ENCODE measurements around the gene RRP15. TPM values are rescaled to one million over a fixed set of nuclear protein-coding genes. Genes with fewer than 3 reads are reported as not detected.

The RRP15 gene
- total and polyA plus RNA-seq, 2 of the 13 experiments (the other 11 are each of a cell fraction or from before 2014, with no cell fraction given), result 2.1 to 37.5 TPM

DNA sequence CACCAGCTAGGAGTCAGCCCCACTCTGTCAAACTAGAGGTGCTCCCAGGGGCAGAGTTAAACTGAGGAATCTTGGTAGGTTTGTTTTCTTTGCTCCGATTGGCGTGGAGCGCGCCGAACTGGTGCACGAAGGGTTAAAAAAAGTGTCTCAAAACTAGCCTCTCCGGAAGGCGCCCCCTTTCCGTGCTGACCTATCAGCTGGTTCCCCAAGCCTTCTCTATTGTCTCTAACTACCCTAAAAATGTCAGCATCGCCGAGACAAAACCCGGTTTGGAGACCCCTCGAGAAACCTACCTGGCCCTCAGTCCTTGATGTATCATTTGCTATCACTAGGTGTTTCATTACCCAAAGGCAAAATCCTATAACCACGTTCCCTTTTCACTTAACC is 62.2 kb downstream of the RRP15 start:
- Histone ChIP-seq H3K36me3 (replicated peaks in 1 of 2; ENCODE audit: control insufficient read depth in 1 of 2, insufficient read depth in 2 of 2, low read length in 2 of 2) (no peaks in the 10 kb centered on the region), H3K4me1 (ENCODE audit: insufficient read depth, low read length) (peaks cover 29% of the 10 kb centered on the region), H3K9me3 (ENCODE audit: low read length) (no peaks in the 10 kb centered on the region), H3K4me3 (replicated peaks in 1 of 3; ENCODE audit: insufficient read depth in 1 of 3, low read depth in 2 of 3, low read length in 3 of 3) (peak overlapping the region in 1 of 3 experiments; percentile 56; a peak in 1 of 6 replicates), H3K27me3 (ENCODE audit: control insufficient read depth in 1 of 2, insufficient read depth in 2 of 2, low read length in 2 of 2) (peaks cover 2 to 41% of the 10 kb centered on the region in 2 experiments; a peak in 3 of 5 replicates), H3K9ac (ENCODE audit: insufficient read depth, low read depth, low read length) (no peak overlapping the region), H3K4me2 (ENCODE audit: low read depth, low read length) (peak overlapping the region; percentile 96), H4K20me1 (ENCODE audit: insufficient read depth, low read length) (no peaks in the 10 kb centered on the region), H2AFZ (ENCODE audit: low read length) (no peak overlapping the region), H3K27ac (ENCODE audit: extremely low read length, insufficient read depth, low read length) (no peak overlapping the region), H3K79me2 (ENCODE audit: insufficient read depth, low read length) (no peaks in the 10 kb centered on the region)
- no peak for FAIRE-seq
- WGBS (ENCODE audit: low lambda C conversion rate), result 2% methylated on average over 14 of the region's 14 CpGs
- intact Hi-C loops (cut with micrococcal nuclease; ENCODE audit: unreplicated experiment) (no loop called here), in situ Hi-C loops (cut with HindIII; ENCODE audit: extremely low pct_ligation_motif_present, low pct_unique_long_range_greater_than_20kb) (loop anchor here (10.0 to 25.0 kb wide), 3 partner anchors 640 to 1467 kb away; no protein-coding TSS in a partner anchor)
- no TSS peak for BruUV-seq (replicated peaks)
- DNase-seq (ENCODE audit: low spot score), result no peak
- ChIA-PET POLR2A (no interaction called here), CTCF (ENCODE audit: low intra/inter-chr PET ratio, low total read pairs) (no interaction called here)
- ATAC-seq, result no peak
- TF ChIP-seq ZNF652 (CRISPR knock-in tag; IDR thresholded peaks at IDR 0.05; ENCODE audit: borderline replicate concordance, low read depth), result peak; percentile 81
- TF ChIP-seq, protein P1, sequence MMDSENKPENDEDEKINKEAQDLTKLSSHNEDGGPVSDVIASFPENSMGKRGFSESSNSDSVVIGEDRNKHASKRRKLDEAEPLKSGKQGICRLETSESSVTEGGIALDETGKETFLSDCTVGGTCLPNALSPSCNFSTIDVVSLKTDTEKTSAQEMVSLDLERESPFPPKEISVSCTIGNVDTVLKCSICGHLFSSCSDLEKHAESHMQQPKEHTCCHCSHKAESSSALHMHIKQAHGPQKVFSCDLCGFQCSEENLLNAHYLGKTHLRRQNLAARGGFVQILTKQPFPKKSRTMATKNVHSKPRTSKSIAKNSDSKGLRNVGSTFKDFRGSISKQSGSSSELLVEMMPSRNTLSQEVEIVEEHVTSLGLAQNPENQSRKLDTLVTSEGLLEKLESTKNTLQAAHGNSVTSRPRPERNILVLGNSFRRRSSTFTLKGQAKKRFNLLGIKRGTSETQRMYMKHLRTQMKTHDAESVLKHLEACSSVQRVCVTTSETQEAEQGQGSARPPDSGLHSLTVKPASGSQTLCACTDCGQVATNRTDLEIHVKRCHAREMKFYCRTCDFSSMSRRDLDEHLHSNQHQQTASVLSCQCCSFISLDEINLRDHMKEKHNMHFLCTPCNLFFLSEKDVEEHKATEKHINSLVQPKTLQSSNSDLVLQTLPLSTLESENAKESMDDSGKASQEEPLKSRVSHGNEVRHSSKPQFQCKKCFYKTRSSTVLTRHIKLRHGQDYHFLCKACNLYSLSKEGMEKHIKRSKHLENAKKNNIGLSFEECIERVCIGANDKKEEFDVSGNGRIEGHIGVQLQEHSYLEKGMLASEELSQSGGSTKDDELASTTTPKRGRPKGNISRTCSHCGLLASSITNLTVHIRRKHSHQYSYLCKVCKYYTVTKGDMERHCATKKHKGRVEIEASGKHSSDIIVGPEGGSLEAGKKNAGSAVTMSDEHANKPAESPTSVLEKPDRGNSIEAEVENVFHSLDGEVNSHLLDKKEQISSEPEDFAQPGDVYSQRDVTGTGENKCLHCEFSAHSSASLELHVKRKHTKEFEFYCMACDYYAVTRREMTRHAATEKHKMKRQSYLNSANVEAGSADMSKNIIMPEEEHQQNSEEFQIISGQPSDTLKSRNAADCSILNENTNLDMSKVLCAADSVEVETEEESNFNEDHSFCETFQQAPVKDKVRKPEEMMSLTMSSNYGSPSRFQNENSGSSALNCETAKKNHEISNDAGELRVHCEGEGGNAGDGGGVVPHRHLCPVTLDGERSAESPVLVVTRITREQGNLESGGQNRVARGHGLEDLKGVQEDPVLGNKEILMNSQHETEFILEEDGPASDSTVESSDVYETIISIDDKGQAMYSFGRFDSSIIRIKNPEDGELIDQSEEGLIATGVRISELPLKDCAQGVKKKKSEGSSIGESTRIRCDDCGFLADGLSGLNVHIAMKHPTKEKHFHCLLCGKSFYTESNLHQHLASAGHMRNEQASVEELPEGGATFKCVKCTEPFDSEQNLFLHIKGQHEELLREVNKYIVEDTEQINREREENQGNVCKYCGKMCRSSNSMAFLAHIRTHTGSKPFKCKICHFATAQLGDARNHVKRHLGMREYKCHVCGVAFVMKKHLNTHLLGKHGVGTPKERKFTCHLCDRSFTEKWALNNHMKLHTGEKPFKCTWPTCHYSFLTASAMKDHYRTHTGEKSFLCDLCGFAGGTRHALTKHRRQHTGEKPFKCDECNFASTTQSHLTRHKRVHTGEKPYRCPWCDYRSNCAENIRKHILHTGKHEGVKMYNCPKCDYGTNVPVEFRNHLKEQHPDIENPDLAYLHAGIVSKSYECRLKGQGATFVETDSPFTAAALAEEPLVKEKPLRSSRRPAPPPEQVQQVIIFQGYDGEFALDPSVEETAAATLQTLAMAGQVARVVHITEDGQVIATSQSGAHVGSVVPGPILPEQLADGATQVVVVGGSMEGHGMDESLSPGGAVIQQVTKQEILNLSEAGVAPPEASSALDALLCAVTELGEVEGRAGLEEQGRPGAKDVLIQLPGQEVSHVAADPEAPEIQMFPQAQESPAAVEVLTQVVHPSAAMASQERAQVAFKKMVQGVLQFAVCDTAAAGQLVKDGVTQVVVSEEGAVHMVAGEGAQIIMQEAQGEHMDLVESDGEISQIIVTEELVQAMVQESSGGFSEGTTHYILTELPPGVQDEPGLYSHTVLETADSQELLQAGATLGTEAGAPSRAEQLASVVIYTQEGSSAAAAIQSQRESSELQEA (CRISPR knock-in tag; IDR thresholded peaks at IDR 0.05; ENCODE audit: not compliant biosample characterization), result no peak

Measured in HepG2 (cell line).